DND-41 (cell line): Measurements from ENCODE around the gene TOMM6.

Source experiments
- ATAC-seq: fragments of 200-7000 bp; cut with Tn5 transposase; 3 replicates; pipeline ENCODE4 v1.9.1; 2021; ENCODE audit warnings: low read depth; ENCODE audit not compliant: insufficient read depth
- DNase-seq: peaks from one replicate; pipeline ENCODE4 v3.0.0-alpha.2; 2020
- H2AFZ ChIP-seq: 2 replicates; pipeline ENCODE4 v1.6.0; 2012; ENCODE audit warnings: low read depth, low read length
- H3K27ac ChIP-seq: 2 replicates; pipeline ENCODE4 v1.5.1; 2012; ENCODE audit warnings: low read length, inconsistent platforms
- H3K27me3 ChIP-seq: fragments of 200-600 bp; sonication (generic); 2 replicates; pipeline ENCODE4 v1.6.0; 2012; ENCODE audit warnings: low read length, mild to moderate bottlenecking, inconsistent platforms; ENCODE audit not compliant: insufficient read depth, poor library complexity
- H3K36me3 ChIP-seq: 2 replicates; pipeline ENCODE4 v1.5.1; 2012; ENCODE audit warnings: low read length, inconsistent platforms; ENCODE audit not compliant: insufficient read depth
- H3K4me1 ChIP-seq: 2 replicates; pipeline ENCODE4 v1.5.1; 2012; ENCODE audit warnings: mild to moderate bottlenecking, low read length; ENCODE audit not compliant: insufficient read depth
- H3K4me2 ChIP-seq: 2 replicates; pipeline ENCODE4 v1.6.0; 2012; ENCODE audit warnings: mild to moderate bottlenecking, moderate library complexity, low read length, inconsistent platforms; ENCODE audit not compliant: insufficient read depth
- H3K4me3 ChIP-seq, 2 experiments: fragments of 200-600 bp in 1 of 2; shearing (Covaris generic) in 1 of 2; 2 replicates each; pipeline ENCODE4 v1.5.1; 2012 to 2016; ENCODE audit warnings: inconsistent platforms in 2 of 2, low read length in 2 of 2, mild to moderate bottlenecking in 2 of 2, low read depth in 1 of 2, moderate library complexity in 1 of 2
- H3K79me2 ChIP-seq: 2 replicates; pipeline ENCODE4 v1.6.0; 2012; ENCODE audit warnings: low read length, inconsistent platforms; ENCODE audit not compliant: insufficient read depth
- H3K9ac ChIP-seq: 2 replicates; pipeline ENCODE4 v1.6.0; 2012; ENCODE audit warnings: low read depth, mild to moderate bottlenecking, inconsistent platforms, low read length, moderate library complexity
- H3K9me3 ChIP-seq: 2 replicates; pipeline ENCODE4 v1.5.1; 2012; ENCODE audit warnings: low read length, moderate library complexity, mild to moderate bottlenecking, inconsistent platforms; ENCODE audit not compliant: insufficient read depth, severe bottlenecking
- H4K20me1 ChIP-seq: 2 replicates; pipeline ENCODE4 v1.6.0; 2012; ENCODE audit warnings: low read length; ENCODE audit not compliant: insufficient read depth
- CTCF ChIP-seq: IDR thresholded peaks from 2 replicates; pipeline ENCODE4 v1.5.1; 2012; ENCODE audit warnings: borderline replicate concordance, low read length, moderate library complexity, mild to moderate bottlenecking; ENCODE audit not compliant: poor library complexity, severe bottlenecking; ENCODE audit errors: extremely low read depth
- EZH2 ChIP-seq: IDR thresholded peaks from 3 replicates; pipeline ENCODE4 v1.6.1; 2012; ENCODE audit warnings: borderline replicate concordance, low read depth, mild to moderate bottlenecking, moderate library complexity, low read length, inconsistent platforms; ENCODE audit not compliant: severe bottlenecking

Gene TOMM6

GRCh38 chr6:41813956-41814355 lies 26.5 kb downstream of the TOMM6 start:
- Histone ChIP-seq H3K79me2 (peaks cover 10% of the 10 kb centered on the region), H2AFZ (no peak overlapping the region), H3K9ac (no peak overlapping the region), H4K20me1 (no peaks in the 10 kb centered on the region; the same call in 1 of the 2 replicates), H3K27me3 (no peaks in the 10 kb centered on the region), H3K36me3 (peaks cover 9% of the 10 kb centered on the region; the same call in 1 of the 2 replicates), H3K4me3 (no peak overlapping the region), H3K4me2 (no peak overlapping the region), H3K27ac (no peak overlapping the region), H3K9me3 (no peaks in the 10 kb centered on the region), H3K4me1 (no peaks in the 10 kb centered on the region)
- no peak for TF ChIP-seq EZH2
- no peak for DNase-seq
- no peak for ATAC-seq

- no peaks in the 10 kb centered on the region for H3K9me3 ChIP-seq
- H3K4me1 ChIP-seq, result no peaks in the 10 kb centered on the region
- peaks cover 9% of the 10 kb centered on the region; the same call in 1 of the 2 replicates for H3K36me3 ChIP-seq
- no peak for TF ChIP-seq EZH2
- no peak for TF ChIP-seq CTCF
- H3K9ac ChIP-seq, result no peak overlapping the region
- H3K27ac ChIP-seq, result no peak overlapping the region
- no peak for ATAC-seq
- no peak overlapping the region for H2AFZ ChIP-seq
- H3K27me3 ChIP-seq, result no peaks in the 10 kb centered on the region
- no peak for DNase-seq
- H3K4me3 ChIP-seq, result no peak overlapping the region
- no peak overlapping the region for H3K4me2 ChIP-seq
- H3K79me2 ChIP-seq, result peaks cover 10% of the 10 kb centered on the region
- H4K20me1 ChIP-seq, result no peaks in the 10 kb centered on the region; the same call in 1 of the 2 replicates
Measured at GRCh38 chr6:41814629-41815028, 27.1 kb downstream of the TOMM6 start.

- Histone ChIP-seq H3K4me2 (no peak overlapping the region), H3K9me3 (no peaks in the 10 kb centered on the region), H3K36me3 (peaks cover 9% of the 10 kb centered on the region; the same call in 1 of the 2 replicates), H3K27ac (no peak overlapping the region), H3K4me1 (no peaks in the 10 kb centered on the region), H4K20me1 (no peaks in the 10 kb centered on the region; the same call in 1 of the 2 replicates), H3K4me3 (no peak overlapping the region), H3K9ac (no peak overlapping the region), H3K79me2 (peaks cover 10% of the 10 kb centered on the region), H3K27me3 (no peaks in the 10 kb centered on the region), H2AFZ (no peak overlapping the region)
- no peak for TF ChIP-seq EZH2
- no peak for TF ChIP-seq CTCF
- ATAC-seq (no peak), DNase-seq (no peak)
Measured at GRCh38 chr6:41815587-41815986, 28.1 kb downstream of the TOMM6 start.

- Histone ChIP-seq H3K27ac (no peak overlapping the region), H3K4me2 (no peak overlapping the region), H3K36me3 (peaks cover 15% of the 10 kb centered on the region; the same call in 1 of the 2 replicates), H3K27me3 (no peaks in the 10 kb centered on the region), H2AFZ (no peak overlapping the region), H3K4me1 (no peaks in the 10 kb centered on the region), H3K4me3 (no peak overlapping the region), H3K9ac (no peak overlapping the region), H4K20me1 (no peaks in the 10 kb centered on the region; the same call in none of the 2 replicates), H3K79me2 (peaks cover 8% of the 10 kb centered on the region), H3K9me3 (no peaks in the 10 kb centered on the region)
- DNase-seq, result no peak
- no peak for ATAC-seq
- TF ChIP-seq CTCF (no peak), EZH2 (no peak)
Measured at GRCh38 chr6:41818271-41819054, 31.0 kb downstream of the TOMM6 start.
